SKM-1 (cell line): ENCODE results near the gene PFKFB3.
"Not testable (repeated sequence)": the region's sequence is repeated elsewhere in the genome, so short reads cannot be mapped to it uniquely, and the experiment has no call there.

ENCODE experiments used
- DNase-seq: peaks from one replicate; lab custom pipeline; 2025; ENCODE audit not compliant: unreplicated experiment; lab: John Stamatoyannopoulos, UW

The PFKFB3 gene

GRCh38 chr10:6269432-6269831 is 66.7 kb downstream of the PFKFB3 start:
- DNase-seq = no peak

GRCh38 chr10:6269953-6270867 is 67.5 kb downstream of the PFKFB3 start:
- no peak for DNase-seq

- no peak for DNase-seq
These were observed 68.2 kb downstream of the PFKFB3 start for GRCh38 chr10:6270951-6271350.

GRCh38 chr10:6271663-6272062 is 68.9 kb downstream of the PFKFB3 start:
- no peak for DNase-seq

- DNase-seq = no peak
These were observed 69.4 kb downstream of the PFKFB3 start for GRCh38 chr10:6272126-6272525.

GRCh38 chr10:6273351-6273750 is 70.6 kb downstream of the PFKFB3 start:
- no peak for DNase-seq

- DNase-seq = no peak
These were observed 71.3 kb downstream of the PFKFB3 start for GRCh38 chr10:6274040-6274439.

- DNase-seq = no peak
These were observed 71.8 kb downstream of the PFKFB3 start for GRCh38 chr10:6274484-6274883.

GRCh38 chr10:6275022-6275997 is 72.6 kb downstream of the PFKFB3 start:
- DNase-seq = no peak

GRCh38 chr10:6276356-6276755 is 73.6 kb downstream of the PFKFB3 start:
- DNase-seq = no peak

GRCh38 chr10:6278519-6279120 is 75.9 kb downstream of the PFKFB3 start:
- no peak for DNase-seq

GRCh38 chr10:6279540-6280267 is 77.0 kb downstream of the PFKFB3 start:
- no peak for DNase-seq

GRCh38 chr10:6280291-6280690 is 77.6 kb downstream of the PFKFB3 start:
- no peak for DNase-seq

- DNase-seq = no peak
These were observed 79.8 kb downstream of the PFKFB3 start for GRCh38 chr10:6282454-6282958.

GRCh38 chr10:6283655-6284054 is 80.9 kb downstream of the PFKFB3 start:
- no peak for DNase-seq

GRCh38 chr10:6290621-6291020 is 87.9 kb downstream of the PFKFB3 start:
- not testable (repeated sequence) for DNase-seq

GRCh38 chr10:6292741-6293151 is 90.0 kb downstream of the PFKFB3 start:
- DNase-seq = no peak

GRCh38 chr10:6296425-6296824 is 93.7 kb downstream of the PFKFB3 start:
- not testable (repeated sequence) for DNase-seq

GRCh38 chr10:6296828-6297251 is 94.1 kb downstream of the PFKFB3 start:
- DNase-seq = no peak

GRCh38 chr10:6297522-6297921 is 94.8 kb downstream of the PFKFB3 start:
- DNase-seq = no peak
